Right hindlimb (tissue), 1 donor: ENCODE data around the gene LRP2.
"Not testable (repeated sequence)": the region's sequence is repeated elsewhere in the genome, so short reads cannot be mapped to it uniquely, and the experiment has no call there.

ENCODE experiments used
- DNase-seq: peaks from one replicate; pipeline ENCODE4 v3.0.0-alpha.2; 2018

Gene LRP2

GRCh38 chr2:169362118-169362893, at the start of gene LRP2:
Gene LRP2, minus strand, starts transcription at chr2:169362534. Its CDS starts 135 bp downstream, at chr2:169362399.
- DNase-seq = peak; percentile 26

DNA sequence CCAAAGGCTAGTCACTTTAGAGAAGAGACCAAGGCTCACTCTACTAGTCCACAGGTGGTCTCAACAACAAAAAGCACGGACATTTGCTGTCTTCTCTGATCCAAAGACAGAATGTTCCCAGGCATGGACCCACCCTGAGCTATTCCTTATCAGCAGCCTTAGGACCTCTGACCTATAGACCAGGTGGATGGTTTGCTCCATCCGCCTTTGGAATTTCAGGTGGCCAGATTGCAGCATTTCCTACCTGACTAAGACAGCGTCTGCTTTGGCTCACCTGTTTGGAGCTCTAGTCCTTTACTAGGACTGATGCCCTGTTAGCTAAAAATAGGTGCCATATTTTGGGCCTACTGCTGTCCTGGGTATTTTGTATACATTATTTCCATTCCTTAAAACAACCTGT, 44.6 kb upstream of the LRP2 start:
- DNase-seq = no peak

- DNase-seq = not testable (repeated sequence)
Observed at GRCh38 chr2:169399491-169399890, 37.2 kb upstream of the LRP2 start.

DNA sequence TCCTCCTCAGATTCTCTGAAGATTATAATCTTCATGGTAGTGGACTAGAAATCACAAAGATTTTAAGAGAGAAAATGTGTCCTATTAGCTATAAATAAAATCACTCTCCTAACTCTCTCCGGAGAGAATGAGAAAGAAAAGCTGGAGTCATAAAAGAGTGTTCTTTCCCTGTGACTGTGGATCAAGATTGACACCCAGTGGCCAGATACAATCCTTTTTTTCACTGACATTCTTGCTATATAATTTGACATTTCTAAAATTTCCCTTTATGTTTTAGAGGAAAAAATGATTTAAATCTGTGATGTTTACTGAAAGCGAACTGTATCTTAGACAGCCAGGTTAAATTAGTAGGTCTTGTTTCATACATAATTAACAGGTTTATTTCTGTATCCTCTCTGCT, 35.4 kb upstream of the LRP2 start:
- DNase-seq = no peak

GRCh38 chr2:169395821-169396374, 33.6 kb upstream of the LRP2 start:
- no peak for DNase-seq

DNA sequence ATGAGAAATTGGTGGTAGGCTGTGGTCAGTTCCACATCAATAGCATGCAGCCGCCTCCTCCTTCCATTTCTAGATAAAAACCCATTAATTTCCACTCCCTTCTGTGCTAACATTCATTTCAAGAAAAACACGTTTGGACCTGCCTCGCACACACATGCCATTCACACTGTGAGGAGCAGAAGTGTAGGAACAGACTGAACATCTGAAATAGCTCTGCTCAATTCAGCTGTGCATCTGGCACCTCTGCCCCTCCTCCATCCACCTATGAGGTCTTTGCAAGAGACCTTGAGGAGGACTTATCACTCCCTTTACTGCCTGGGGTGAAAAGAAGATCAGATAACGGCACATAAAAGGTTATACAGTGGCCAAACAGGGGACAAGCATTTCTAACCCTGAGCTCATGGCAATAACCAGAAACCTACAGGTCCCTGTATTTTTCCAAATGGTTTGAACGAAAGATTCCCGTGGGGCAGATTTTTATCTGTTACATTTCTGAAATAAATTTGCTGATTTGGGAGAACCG, 30.8 kb upstream of the LRP2 start:
- DNase-seq = no peak

- no peak for DNase-seq
Observed at GRCh38 chr2:169391236-169391635, 28.9 kb upstream of the LRP2 start.

- DNase-seq = no peak
Observed at GRCh38 chr2:169388161-169388560, 25.8 kb upstream of the LRP2 start.

GRCh38 chr2:169386722-169387121, 24.4 kb upstream of the LRP2 start:
- no peak for DNase-seq

DNA sequence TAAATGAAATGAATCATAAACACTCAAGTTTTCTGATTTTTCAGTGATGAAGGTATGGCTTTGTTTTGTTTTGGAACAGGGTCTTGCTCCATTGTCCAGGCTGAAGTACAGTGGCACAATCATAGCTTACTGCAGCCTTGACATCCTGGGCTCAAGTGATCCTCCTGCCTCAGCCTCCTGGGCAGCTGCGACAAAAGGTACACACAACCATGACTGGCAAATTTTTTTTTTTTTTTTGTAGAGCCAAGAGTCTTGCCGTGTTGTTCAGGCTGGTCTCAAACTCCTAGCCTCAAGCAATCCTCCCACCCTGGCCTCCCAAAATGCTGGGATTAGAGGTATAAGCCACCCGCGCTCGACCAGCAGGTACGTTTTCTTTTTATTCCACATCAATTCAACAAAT, 22.5 kb upstream of the LRP2 start:
- DNase-seq = no peak

DNA sequence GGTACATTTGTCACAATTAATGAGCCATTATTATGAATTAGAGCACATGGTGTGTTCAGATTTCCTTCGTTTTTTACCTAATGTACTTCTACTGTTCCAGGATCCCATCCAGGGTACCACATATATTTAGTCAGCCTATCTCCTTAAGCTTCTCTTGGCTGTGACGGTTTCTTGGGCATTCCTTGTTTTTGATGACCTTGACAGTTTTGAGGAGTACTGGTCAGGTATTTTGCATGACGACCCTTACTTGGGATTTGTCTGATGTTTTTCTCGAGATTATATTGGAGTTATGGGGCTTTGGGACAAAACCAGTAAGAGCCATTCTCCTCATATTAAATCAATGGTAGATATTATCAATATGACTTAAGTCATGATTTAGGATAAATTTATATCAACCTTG, 10.2 kb upstream of the LRP2 start:
- DNase-seq = no peak

- no peak for DNase-seq
Observed at GRCh38 chr2:169366066-169366465, 3.7 kb upstream of the LRP2 start.

- no peak for DNase-seq
Observed at GRCh38 chr2:169365029-169365480, 2.7 kb upstream of the LRP2 start.

GRCh38 chr2:169363560-169364150, 1.3 kb upstream of the LRP2 start:
- DNase-seq = peak; percentile 36

GRCh38 chr2:169362894-169363559, 693 bp upstream of the LRP2 start:
- DNase-seq = no peak

GRCh38 chr2:169361706-169362117, 622 bp downstream of the LRP2 start:
- peak; percentile 28 for DNase-seq

DNA sequence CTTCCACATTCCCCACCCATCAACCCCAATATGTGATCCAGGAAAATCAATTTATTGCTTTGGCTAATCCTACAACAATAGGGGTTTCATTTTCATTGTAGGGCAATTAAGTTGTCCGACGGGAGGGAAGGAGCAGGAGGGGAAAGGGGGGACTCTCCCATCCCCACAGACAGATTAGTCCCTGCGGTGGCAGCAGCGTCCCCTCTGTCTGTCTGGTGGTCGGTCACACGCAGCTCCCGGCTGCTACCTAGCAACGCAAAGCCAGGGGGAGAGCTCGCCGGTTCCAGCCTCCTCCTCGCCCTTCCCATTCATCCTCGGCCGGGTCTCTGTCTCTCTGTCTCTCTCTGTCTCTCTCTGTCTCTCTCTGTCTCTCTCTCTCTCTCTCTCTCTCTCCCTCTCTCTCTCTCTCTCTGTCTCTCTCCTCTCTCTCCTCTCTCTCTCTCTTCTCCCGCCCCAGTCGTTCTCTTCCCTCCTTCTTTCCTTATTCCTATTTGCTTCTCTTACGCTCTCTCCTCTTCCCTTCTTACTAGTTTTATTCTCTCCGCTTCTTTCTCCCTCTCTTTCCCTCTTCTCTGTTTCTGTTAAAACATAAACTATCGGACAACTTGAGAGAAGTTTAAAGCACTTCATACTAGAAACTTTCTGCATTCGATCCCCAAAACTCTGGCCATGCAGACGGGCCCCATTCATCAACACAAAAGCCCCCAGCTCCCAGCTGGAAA, 1.2 kb downstream of the LRP2 start:
- no peak for DNase-seq

DNA sequence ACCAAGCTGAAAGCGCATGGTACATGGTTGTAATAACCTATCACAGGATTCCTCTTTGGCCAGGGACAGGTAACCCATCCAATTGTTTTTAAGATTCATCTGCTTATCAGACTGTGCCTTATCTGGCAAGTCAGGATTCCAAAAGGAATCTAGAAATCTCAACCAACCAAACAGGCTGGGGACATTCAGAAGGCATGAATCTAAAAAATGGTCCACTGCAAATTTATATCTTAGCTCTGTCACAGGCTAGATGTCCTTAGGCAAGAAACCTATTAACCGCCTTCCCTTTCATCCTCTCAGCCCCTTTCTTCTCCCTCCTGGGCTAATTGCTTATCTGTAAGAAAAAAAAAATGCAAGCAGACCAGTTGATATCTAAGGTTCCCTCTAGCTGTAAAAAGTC, 4.3 kb downstream of the LRP2 start:
- DNase-seq = no peak

DNA sequence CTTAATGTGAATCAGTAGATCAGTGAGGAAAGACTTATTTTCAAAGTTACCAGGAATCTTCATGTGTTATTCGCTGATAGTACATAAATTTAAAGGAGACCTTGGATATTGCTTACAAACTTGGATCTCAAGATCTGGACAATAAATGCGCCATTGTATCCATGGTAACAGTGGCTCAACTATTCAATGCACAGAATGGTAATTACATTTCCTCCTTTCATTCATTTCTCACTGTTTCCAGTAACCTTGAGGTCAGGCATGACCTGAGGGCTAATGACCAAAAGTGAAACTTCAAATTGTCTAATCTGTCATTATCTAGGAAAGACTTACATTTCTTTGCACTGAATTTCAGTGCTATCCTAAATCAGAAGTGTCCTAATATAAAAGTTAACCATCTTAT, 8.1 kb downstream of the LRP2 start:
- no peak for DNase-seq

GRCh38 chr2:169351725-169352124, 10.6 kb downstream of the LRP2 start:
- DNase-seq = no peak

DNA sequence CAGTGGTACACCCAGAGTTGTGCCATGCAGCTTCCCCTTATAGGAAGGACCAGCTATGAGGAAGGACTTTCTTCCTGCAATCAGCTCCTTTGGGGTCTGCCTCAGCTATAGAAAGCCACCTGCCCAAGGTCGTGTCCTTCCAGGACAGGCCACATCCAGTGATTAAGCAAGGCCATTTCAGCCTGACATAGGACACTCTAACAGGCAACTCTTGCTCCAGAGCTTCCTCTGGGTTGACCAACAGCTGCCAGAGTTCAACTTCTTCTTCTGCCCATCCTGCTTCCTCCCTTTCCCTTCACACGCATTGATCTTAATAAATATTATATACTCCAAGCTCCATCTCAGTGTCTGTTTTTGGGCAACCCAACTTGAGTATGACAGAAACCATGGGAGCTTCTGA, 12.8 kb downstream of the LRP2 start:
- DNase-seq = no peak

- DNase-seq = no peak
Observed at GRCh38 chr2:169348321-169349024, 13.9 kb downstream of the LRP2 start.
